Stimulated activated CD4-positive, alpha-beta T cell treated with anti-CD3 and anti-CD28 coated beads, Interleukin-2, amount 100 ng/mL, for 48 hours (primary cell): ENCODE results near the gene TCERG1.

Experiments used
- DNase-seq, 2 donors: peaks; one replicate each; pipeline ENCODE4 v3.0.0-alpha.2; 2020

TCERG1 gene

GRCh38 chr5:146446861-146447733 is at the start of gene TCERG1:
TCERG1 (plus strand) TSS chr5:146447333; CDS start chr5:146447350, 17 bp downstream.
- peak; percentile 92 to 93 for DNase-seq

DNA sequence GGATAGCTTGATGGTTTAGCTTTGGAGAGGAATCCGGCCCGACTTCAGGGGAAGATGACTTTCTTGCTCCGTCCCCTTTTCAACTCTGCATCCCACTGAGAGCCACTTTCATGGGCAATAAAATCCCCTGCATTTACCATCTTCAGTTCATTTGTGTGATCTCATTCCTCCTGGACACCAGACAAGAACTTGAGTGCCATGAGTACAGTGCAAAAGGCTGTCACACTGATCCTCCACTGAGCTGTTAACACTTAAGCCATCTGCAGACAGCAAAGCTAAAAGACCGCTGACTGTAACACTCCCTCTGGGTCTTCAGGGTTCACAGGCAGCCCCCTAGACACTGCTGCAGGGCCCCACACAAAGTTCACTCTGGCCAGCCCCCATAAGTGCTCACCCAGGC is 48.3 kb upstream of the TCERG1 start:
- no peak for DNase-seq

DNA sequence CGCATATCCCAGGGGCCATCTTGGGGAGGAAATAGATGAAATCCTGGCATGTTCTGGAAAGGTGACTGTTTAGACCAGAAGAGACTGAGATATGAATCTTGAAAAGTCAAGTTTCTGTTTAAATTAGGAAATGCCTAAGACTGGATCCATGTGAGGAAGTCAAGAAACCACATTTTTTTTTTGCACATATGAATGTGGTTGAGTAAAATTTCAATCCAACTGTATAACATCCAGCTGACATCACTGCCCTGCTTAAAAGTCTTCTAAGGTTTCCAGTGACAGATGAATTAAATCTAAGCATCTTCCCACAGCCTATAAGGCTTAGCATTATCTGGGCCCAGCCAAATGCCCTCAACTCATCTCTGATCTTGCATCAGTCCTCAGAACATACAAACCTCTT is 47.7 kb upstream of the TCERG1 start:
- no peak for DNase-seq

DNA sequence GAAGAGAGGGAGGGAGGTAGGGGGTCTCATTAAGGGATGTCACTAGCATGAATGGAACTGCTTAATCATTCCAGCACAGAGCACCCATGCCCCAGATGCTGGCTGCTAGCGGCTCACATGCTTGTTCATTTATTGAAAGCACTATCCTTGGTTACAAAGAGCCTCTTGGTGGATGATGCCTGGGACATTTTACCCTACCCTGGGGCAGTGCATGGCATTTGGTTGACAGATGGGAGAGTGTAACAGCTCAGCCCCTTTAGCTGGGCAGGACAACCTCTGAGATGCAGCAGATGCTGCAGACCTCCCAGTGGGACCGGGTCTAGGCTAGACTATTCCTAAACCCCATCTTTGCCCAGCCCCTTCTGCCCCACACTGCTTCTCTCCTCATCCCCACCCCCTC is 46.9 kb upstream of the TCERG1 start:
- DNase-seq: no peak

GRCh38 chr5:146401021-146401420 is 46.1 kb upstream of the TCERG1 start:
- no peak for DNase-seq

- DNase-seq: no peak
Measured at GRCh38 chr5:146402949-146403348, 44.2 kb upstream of the TCERG1 start.

- DNase-seq: no peak
Measured at GRCh38 chr5:146409054-146409671, 38.0 kb upstream of the TCERG1 start.

GRCh38 chr5:146410272-146410671 is 36.9 kb upstream of the TCERG1 start:
- DNase-seq: no peak

GRCh38 chr5:146419696-146420095 is 27.4 kb upstream of the TCERG1 start:
- DNase-seq: no peak

DNA sequence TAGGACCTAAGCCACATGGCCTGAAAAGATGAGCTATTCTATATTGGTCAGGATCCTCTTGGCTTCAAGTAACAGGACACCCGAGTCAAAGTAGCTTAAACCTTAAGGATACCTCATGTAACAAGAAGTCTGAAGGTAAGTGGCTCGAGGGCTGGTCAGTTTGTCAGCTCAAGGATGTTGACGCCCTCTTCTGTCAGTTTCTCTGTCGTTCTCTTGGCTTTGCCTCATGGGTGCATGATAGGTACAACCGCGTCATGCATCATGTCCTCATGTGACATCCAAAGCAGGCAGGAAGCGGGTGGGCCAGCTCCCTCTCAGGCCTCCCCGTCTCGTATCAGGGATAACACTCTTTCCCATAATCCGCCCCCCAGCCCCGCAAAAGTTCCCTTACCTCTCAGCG is 22.1 kb upstream of the TCERG1 start:
- no peak for DNase-seq

- no peak for DNase-seq
Measured at GRCh38 chr5:146426305-146426704, 20.8 kb upstream of the TCERG1 start.

DNA sequence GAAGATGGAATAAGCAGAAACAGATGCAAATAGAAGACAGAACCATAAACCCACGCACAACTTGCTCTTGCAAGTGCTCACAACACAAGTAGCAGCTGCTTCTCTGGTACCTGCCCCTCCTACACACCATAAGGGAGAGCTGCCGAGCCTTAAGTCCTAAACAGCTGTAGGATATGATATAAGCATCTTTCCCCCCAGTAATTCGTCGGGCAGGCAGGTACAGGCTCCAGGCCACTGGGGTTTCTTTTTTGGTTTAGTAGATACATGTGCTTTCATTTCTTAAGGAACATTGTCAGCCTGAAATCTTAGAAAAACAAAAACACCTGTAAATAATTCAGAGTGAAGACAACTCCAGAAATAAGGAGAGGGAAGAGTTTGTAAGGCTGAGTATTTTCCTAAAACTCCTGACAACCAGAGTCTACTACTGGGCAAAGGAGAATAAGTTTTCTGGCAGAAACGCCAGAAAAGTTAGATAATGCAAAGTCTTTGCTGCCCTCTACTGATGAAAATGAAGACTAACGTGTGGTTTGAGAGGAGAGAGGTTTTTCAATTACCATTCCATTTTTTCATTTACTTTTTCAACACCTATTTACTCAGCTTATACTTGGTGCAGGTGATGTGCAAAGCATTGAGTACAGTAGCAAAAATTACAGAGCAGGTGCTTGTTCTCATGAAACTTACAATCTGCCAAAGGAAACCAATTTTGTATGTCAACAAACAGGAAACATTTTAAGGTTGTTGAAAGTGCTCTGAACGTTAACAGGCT is 20.1 kb upstream of the TCERG1 start:
- DNase-seq: no peak

- DNase-seq: no peak
Measured at GRCh38 chr5:146427619-146427997, 19.5 kb upstream of the TCERG1 start.

- DNase-seq: no peak
Measured at GRCh38 chr5:146428658-146429057, 18.5 kb upstream of the TCERG1 start.

GRCh38 chr5:146440353-146440752 is 6.8 kb upstream of the TCERG1 start:
- no peak for DNase-seq

GRCh38 chr5:146440870-146441495 is 6.2 kb upstream of the TCERG1 start:
- no peak for DNase-seq

DNA sequence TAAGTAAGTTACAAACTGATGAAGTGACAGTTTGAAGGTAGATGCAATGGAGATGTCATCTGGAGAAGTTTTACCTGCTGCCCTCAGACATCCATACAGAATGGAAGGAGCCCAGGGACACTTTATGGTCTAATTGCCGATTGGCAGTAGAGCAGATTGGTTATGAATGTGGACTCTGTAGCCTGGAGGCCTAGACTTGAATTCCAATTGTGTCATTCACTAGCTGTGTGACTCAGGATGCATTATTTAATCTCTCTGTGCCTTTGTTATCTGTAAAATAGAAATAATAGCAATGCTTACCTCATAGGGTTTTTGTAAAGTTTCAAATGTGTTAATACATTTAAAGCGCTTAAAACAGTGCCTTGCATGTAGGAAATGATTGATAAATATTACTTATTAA is 5.2 kb upstream of the TCERG1 start:
- DNase-seq: no peak

DNA sequence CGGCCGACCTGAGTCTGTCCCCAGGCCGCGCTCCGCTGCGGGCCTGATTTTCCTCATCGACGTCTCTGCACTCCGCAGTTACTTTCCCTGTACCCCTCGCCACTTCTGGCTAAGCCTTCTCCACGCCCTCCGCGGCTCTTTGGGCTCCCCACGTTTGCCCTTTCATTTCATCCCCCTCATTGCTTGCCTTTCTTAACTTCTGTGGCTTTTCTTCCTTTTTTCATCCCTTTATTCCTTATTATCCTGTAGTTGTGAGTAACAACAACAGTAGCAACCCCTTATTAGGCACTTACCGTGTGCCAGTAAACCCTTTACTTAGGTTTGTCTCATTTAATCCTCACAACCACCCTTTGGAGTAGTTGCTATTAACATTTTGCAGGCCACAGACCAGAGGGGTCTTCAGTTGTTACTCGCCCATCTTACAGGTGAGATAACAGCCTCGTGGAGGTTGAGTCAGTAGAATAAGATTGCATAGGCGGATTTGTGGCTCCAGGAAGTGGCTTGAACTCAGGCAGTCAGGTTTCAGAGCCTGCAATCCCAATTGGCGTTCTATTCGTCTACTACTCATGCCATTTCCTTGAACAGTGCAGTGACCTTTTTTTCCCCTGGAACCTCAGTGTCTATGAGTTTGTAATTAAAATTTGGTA is 724 bp downstream of the TCERG1 start:
- peak; percentile 36 to 37 for DNase-seq

DNA sequence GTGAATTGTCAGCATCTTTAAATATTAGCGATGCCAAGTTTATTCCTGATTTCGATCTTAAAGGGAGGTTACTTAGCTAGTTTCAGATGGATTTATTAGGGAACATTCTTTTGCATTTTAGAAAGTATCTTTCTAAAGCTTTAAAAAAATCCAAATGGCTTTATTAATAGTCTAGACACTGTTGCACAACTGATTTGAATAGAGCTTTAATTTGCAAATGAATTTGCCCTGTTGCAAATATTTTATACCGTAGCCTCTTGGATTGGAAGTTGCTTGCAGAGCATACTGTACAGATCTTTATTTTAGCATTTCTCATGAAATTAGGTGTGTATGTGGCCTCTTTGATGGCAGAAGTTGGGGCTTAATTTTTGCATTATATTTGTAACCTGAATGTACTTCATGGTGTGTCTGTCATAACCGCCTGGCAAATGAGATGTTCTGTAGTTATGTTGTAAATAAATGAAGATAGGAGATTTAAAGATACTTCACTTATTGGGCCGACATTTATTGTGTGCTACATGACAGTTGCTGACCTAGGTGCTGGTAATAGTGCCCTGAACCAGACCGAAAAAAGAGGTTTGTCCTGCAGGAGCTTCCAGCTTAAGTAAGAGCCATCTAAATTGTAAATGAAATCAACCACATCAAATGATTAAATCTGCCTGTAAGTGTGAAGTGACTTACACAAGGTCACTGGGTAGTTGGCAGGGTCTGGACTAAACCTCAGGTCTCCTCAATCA is 1.8 kb downstream of the TCERG1 start:
- DNase-seq: no peak

DNA sequence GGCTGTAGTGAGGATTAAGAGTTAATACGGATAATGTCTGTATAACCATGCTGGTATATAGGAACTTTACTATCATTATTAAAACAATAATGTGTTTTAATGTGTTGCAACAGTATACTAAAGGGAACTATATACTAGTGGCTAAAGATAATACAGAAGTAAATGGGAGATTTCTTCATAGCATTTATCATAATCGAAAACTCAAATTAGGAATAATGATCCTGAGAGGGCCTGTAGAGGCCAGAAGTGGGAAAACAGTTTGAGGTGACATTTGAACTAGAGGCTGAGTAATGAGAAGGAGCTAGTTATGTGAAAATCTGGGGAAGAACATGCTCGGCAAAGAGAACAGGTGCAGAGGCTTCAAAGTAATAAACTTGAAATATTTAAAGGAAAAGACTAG is 2.9 kb downstream of the TCERG1 start:
- DNase-seq: no peak

DNA sequence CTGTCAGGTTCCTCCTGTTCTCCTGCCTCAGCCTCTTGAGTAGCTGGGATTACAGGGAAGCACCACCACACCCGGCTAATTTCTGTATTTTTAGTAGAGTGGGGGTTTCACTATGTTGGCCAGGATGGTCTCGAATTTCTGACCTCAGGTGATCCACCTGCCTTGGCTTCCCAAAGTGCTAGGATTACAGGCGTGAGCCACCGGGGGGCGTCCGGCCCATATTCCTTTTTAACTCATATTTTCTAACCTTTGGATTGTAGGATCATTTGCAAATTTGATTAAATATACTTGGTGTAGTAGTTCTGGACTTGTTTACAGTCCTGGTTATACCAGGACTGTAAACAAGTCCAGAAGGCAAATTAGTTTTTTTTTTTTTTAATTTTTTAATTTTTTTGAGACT is 4.3 kb downstream of the TCERG1 start:
- no peak for DNase-seq

- DNase-seq: no peak
Measured at GRCh38 chr5:146457431-146457830, 10.3 kb downstream of the TCERG1 start.
